Endothelial cell of umbilical vein (primary cell): ENCODE data around the gene ARSK. TPM values are rescaled to one million over a fixed set of nuclear protein-coding genes. Genes with fewer than 3 reads are reported as not detected.

Source experiments
- BruUV-seq: library from RNA; stranded (reverse); fragments of 400-500 nt; replicated peaks from 2 replicates; lab custom pipeline; 2021; lab: Mats Ljungman, UMichigan
- CTCF ChIA-PET: fragments of 300-600, 350-600 bp; sonication (Branson Sonifier 250); formaldehyde crosslinking; loops from one replicate; lab custom pipeline; 2021; ENCODE audit warnings: antibody characterized with exemption, inconsistent platforms; lab: Charles Lee
- POLR2A ChIA-PET: fragments of 300-600, 350-600 bp; sonication (Branson Sonifier 250); formaldehyde crosslinking; loops from one replicate; lab custom pipeline; 2021; ENCODE audit warnings: antibody characterized with exemption, inconsistent platforms; lab: Charles Lee
- DNase-seq: peaks from one replicate; pipeline ENCODE4 v3.0.0-alpha.2; 2011; ENCODE audit warnings: low read depth, low spot score
- FAIRE-seq: peaks from 2 replicates; lab custom pipeline; 2011; peaks lifted over from hg19 to GRCh38; lab: Jason Lieb, UNC
- H2AFZ ChIP-seq: 2 replicates; pipeline ENCODE4 v1.6.0; 2012; ENCODE audit warnings: low read depth, low read length, control low read depth, inconsistent platforms
- H3K27ac ChIP-seq: 2 replicates; pipeline ENCODE4 v1.5.1; 2011; ENCODE audit warnings: low read depth, mild to moderate bottlenecking, control low read depth, low read length, moderate library complexity; ENCODE audit not compliant: insufficient read depth
- H3K27me3 ChIP-seq, 2 experiments: 2 replicates each; pipeline versions ENCODE4 v1.6.0 to v1.6.1; 2011; ENCODE audit warnings: low read length in 2 of 2, mixed read lengths in 1 of 2; ENCODE audit not compliant: control insufficient read depth in 2 of 2, insufficient read depth in 2 of 2
- H3K36me3 ChIP-seq, 2 experiments: 2 replicates in 1 of 2; 3 replicates in 1 of 2; pipeline ENCODE4 v1.5.1; 2011; ENCODE audit warnings: low read length in 2 of 2, mild to moderate bottlenecking in 1 of 2, moderate library complexity in 1 of 2; ENCODE audit not compliant: control insufficient read depth in 2 of 2, insufficient read depth in 2 of 2; ENCODE audit errors: extremely low read depth in 1 of 2
- H3K4me1 ChIP-seq: 3 replicates; pipeline ENCODE4 v1.5.1; 2011; ENCODE audit warnings: mild to moderate bottlenecking, low read length; ENCODE audit not compliant: control insufficient read depth, insufficient read depth; ENCODE audit errors: extremely low read depth
- H3K4me2 ChIP-seq: 2 replicates; pipeline ENCODE4 v1.6.1; 2011; ENCODE audit warnings: low read length, control low read depth, mixed read lengths; ENCODE audit not compliant: insufficient read depth
- H3K4me3 ChIP-seq, 3 experiments: fragments of 200-600 bp in 1 of 3; sonication (generic), shearing (Covaris generic) in 1 of 3; replicated peaks in 1 of 3; 2 replicates each; pipeline ENCODE4 v1.5.1; 2011 to 2016; ENCODE audit warnings: control low read depth in 3 of 3, low read length in 3 of 3, mild to moderate bottlenecking in 2 of 3, inconsistent platforms in 1 of 3, low read depth in 1 of 3, moderate library complexity in 1 of 3; ENCODE audit not compliant: insufficient read depth in 1 of 3
- H3K79me2 ChIP-seq: 2 replicates; pipeline ENCODE4 v1.6.0; 2012; ENCODE audit warnings: low read length, inconsistent platforms; ENCODE audit not compliant: control insufficient read depth, insufficient read depth
- H3K9ac ChIP-seq: replicated peaks from 2 replicates; pipeline ENCODE3; 2011; ENCODE audit warnings: low read length, control low read depth; ENCODE audit not compliant: insufficient read depth; ENCODE audit errors: extremely low read depth
- H3K9me1 ChIP-seq: replicated peaks from 3 replicates; pipeline ENCODE4 v1.6.0; 2011; ENCODE audit warnings: mild to moderate bottlenecking, low read length; ENCODE audit not compliant: control insufficient read depth, insufficient read depth; ENCODE audit errors: extremely low read depth
- H3K9me3 ChIP-seq: replicated peaks from 2 replicates; pipeline ENCODE4 v1.5.1; 2012; ENCODE audit warnings: low read length, inconsistent platforms; ENCODE audit not compliant: control insufficient read depth, insufficient read depth
- H4K20me1 ChIP-seq: replicated peaks from 2 replicates; pipeline ENCODE3; 2011; ENCODE audit warnings: mild to moderate bottlenecking, low read length; ENCODE audit not compliant: control insufficient read depth, insufficient read depth; ENCODE audit errors: extremely low read depth
- EZH2 ChIP-seq: IDR thresholded peaks from 2 replicates; pipeline ENCODE4 v1.6.1; 2012; ENCODE audit warnings: borderline replicate concordance, low read depth, mild to moderate bottlenecking, moderate library complexity, low read length, inconsistent platforms; ENCODE audit not compliant: severe bottlenecking
- FOS ChIP-seq: IDR thresholded peaks from 2 replicates; pipeline ENCODE4 v1.6.1; 2011; ENCODE audit warnings: mild to moderate bottlenecking, low read length, moderate library complexity, borderline replicate concordance; ENCODE audit not compliant: insufficient read depth
- GATA2 ChIP-seq: IDR thresholded peaks from 2 replicates; pipeline ENCODE4 v1.7.0; 2011; ENCODE audit warnings: low read depth, mild to moderate bottlenecking, moderate library complexity, mixed read lengths, low read length; ENCODE audit not compliant: insufficient read length, insufficient read depth
- JUN ChIP-seq: IDR thresholded peaks from 2 replicates; pipeline ENCODE4 v1.6.1; 2011; ENCODE audit warnings: borderline replicate concordance, low read depth; ENCODE audit not compliant: insufficient read length, insufficient read depth
- MAX ChIP-seq: IDR thresholded peaks from 2 replicates; pipeline ENCODE4 v1.6.1; 2011; ENCODE audit not compliant: insufficient read depth, insufficient read length
- MYC ChIP-seq: IDR thresholded peaks from one replicate; pipeline ENCODE4 v1.6.1; 2011; ENCODE audit warnings: mild to moderate bottlenecking, low read depth, low read length
- POLR2A ChIP-seq: IDR thresholded peaks from 2 replicates; pipeline ENCODE4 v1.6.1; 2012; ENCODE audit warnings: low read depth, mild to moderate bottlenecking, control low read depth, low read length
- POLR2AphosphoS5 ChIP-seq: IDR thresholded peaks from 2 replicates; pipeline ENCODE4 v1.6.1; 2012; ENCODE audit warnings: low read depth, mild to moderate bottlenecking, control low read depth, low read length, moderate library complexity; ENCODE audit not compliant: insufficient read depth
- dilution Hi-C: fragments of 300-500 bp; cut with MboI; formaldehyde crosslinking; loops from one replicate; pipeline ENCODE4 v1.15.0; 2019; ENCODE audit warnings: low sequenced_read_pairs; ENCODE audit not compliant: extremely low pct_ligation_motif_present
- intact Hi-C: fragments of 100-400 bp; cut with micrococcal nuclease; formaldehyde crosslinking; loops from one replicate; pipeline ENCODE4 v1.10.0; 2022
- polyA plus RNA-seq, 4 experiments: library from polyadenylated mRNA; depleted of rRNA in 3 of 4; stranded (reverse) in 3 of 4; unstranded in 1 of 4; fragments of >200 nt; gene quantifications; 2 replicates each; pipeline versions ENCODE4 v1.2.1 to v1.2.3, GENCODE V29; 2011 to 2012; ENCODE audit warnings: missing spikeins in 1 of 4
- total RNA-seq: library from RNA; stranded (reverse); gene quantifications from 2 replicates; pipeline ENCODE4 v1.2.3, GENCODE V29; 2021
- TF ChIP-seq, protein P1 (sequence below), 2 donors: IDR thresholded peaks; 1 replicate in 1 of 2; 2 replicates in 1 of 2; pipeline ENCODE4 v1.5.1; 2011; ENCODE audit warnings: low read length in 2 of 2, mild to moderate bottlenecking in 2 of 2, moderate library complexity in 2 of 2, control low read depth in 1 of 2, inconsistent platforms in 1 of 2, low read depth in 1 of 2; ENCODE audit not compliant: insufficient read depth in 1 of 2; ENCODE audit errors: extremely low read depth in 1 of 2

ARSK gene
- total and polyA plus RNA-seq, 2 donors (not counting 3 experiments of a cell fraction or from before 2014, with no cell fraction given) = 3.7 to 4.9 TPM

DNA sequence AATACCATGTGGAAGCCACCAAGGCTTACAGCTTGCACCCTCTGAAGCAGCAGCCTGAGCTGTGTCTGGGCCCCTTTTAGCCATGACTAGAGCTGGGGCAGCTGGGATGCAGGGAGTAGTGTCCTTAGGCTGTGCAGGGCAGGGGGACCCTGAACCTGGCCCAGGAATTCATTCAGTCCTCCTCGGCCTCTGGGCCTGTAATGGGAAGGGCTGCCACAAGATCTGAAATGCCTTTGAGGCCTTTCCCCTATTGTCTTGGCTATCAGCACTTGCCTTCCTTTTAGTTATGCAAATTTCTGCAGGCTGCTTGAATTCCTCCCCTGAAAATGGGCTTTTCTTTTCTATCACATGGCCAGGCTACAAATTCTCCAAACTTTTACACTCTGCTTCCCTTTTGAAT lies 74.0 kb downstream of the ARSK start:
- Histone ChIP-seq H3K9me3 (no peaks in the 10 kb centered on the region), H3K36me3 (no peaks in the 10 kb centered on the region), H2AFZ (no peak overlapping the region), H3K9me1 (no peaks in the 10 kb centered on the region), H3K27me3 (no peaks in the 10 kb centered on the region), H3K4me2 (no peak overlapping the region), H3K27ac (no peak overlapping the region), H3K4me3 (no peak overlapping the region), H4K20me1 (no peaks in the 10 kb centered on the region), H3K79me2 (no peaks in the 10 kb centered on the region), H3K9ac (no peak overlapping the region), H3K4me1 (peaks cover 9% of the 10 kb centered on the region)
- ChIA-PET POLR2A (no interaction called here), CTCF (no interaction called here)
- dilution Hi-C loops (loop anchor here (25.0 kb wide), 1 partner anchor 208 kb away; no protein-coding TSS in a partner anchor), intact Hi-C loops (no loop called here)
- BruUV-seq = no TSS peak
- no peak for FAIRE-seq
- TF ChIP-seq JUN (no peak), GATA2 (no peak), FOS (no peak), POLR2A (no peak), POLR2AphosphoS5 (no peak), MYC (no peak), MAX (no peak), EZH2 (no peak)
- TF ChIP-seq, protein P1, sequence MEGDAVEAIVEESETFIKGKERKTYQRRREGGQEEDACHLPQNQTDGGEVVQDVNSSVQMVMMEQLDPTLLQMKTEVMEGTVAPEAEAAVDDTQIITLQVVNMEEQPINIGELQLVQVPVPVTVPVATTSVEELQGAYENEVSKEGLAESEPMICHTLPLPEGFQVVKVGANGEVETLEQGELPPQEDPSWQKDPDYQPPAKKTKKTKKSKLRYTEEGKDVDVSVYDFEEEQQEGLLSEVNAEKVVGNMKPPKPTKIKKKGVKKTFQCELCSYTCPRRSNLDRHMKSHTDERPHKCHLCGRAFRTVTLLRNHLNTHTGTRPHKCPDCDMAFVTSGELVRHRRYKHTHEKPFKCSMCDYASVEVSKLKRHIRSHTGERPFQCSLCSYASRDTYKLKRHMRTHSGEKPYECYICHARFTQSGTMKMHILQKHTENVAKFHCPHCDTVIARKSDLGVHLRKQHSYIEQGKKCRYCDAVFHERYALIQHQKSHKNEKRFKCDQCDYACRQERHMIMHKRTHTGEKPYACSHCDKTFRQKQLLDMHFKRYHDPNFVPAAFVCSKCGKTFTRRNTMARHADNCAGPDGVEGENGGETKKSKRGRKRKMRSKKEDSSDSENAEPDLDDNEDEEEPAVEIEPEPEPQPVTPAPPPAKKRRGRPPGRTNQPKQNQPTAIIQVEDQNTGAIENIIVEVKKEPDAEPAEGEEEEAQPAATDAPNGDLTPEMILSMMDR (IDR thresholded peaks at IDR 0.05; ENCODE audit: extremely low read depth in 1 of 2, insufficient read depth in 1 of 2, low read depth in 1 of 2, low read length in 2 of 2) = no peak
- no peak for DNase-seq
